NCI-H1092 (cell line): ENCODE results near the gene EBF3.
"Not testable (repeated sequence)": the region's sequence is repeated elsewhere in the genome, so short reads cannot be mapped to it uniquely, and the experiment has no call there.

Experiments
- DNase-seq: peaks from one replicate; lab custom pipeline; 2025; lab: John Stamatoyannopoulos, UW

Gene EBF3

GRCh38 chr10:129926066-129927055, 37.7 kb downstream of the EBF3 start:
- no peak for DNase-seq

- DNase-seq = no peak
Measured at GRCh38 chr10:129924375-129925085, 39.5 kb downstream of the EBF3 start.

GRCh38 chr10:129922598-129923123, 41.4 kb downstream of the EBF3 start:
- DNase-seq = no peak

GRCh38 chr10:129921801-129922597, 42.1 kb downstream of the EBF3 start:
- no peak for DNase-seq

- no peak for DNase-seq
Measured at GRCh38 chr10:129921065-129921670, 42.9 kb downstream of the EBF3 start.

GRCh38 chr10:129920187-129920586, 43.9 kb downstream of the EBF3 start:
- DNase-seq = not testable (repeated sequence)

- DNase-seq = no peak
Measured at GRCh38 chr10:129919358-129919757, 44.7 kb downstream of the EBF3 start.

GRCh38 chr10:129918836-129919235, 45.2 kb downstream of the EBF3 start:
- DNase-seq = no peak

- DNase-seq = no peak
Measured at GRCh38 chr10:129918401-129918800, 45.7 kb downstream of the EBF3 start.

GRCh38 chr10:129917936-129918335, 46.1 kb downstream of the EBF3 start:
- DNase-seq = no peak

GRCh38 chr10:129916506-129916995, 47.5 kb downstream of the EBF3 start:
- DNase-seq = no peak

- DNase-seq = no peak
Measured at GRCh38 chr10:129915526-129916378, 48.3 kb downstream of the EBF3 start.

GRCh38 chr10:129914960-129915359, 49.1 kb downstream of the EBF3 start:
- DNase-seq = no peak

- DNase-seq = no peak
Measured at GRCh38 chr10:129914153-129914855, 49.8 kb downstream of the EBF3 start.

GRCh38 chr10:129912986-129913695, 50.9 kb downstream of the EBF3 start:
- no peak for DNase-seq

GRCh38 chr10:129912166-129912917, 51.7 kb downstream of the EBF3 start:
- DNase-seq = no peak

GRCh38 chr10:129911451-129912165, 52.5 kb downstream of the EBF3 start:
- no peak for DNase-seq

- DNase-seq = no peak
Measured at GRCh38 chr10:129910861-129911260, 53.2 kb downstream of the EBF3 start.
